ENCODE results near the gene LRRK1.
A peak's percentile ranks its signal among the peaks of the same experiment; 100 is the strongest.

LRRK1 gene

DNA sequence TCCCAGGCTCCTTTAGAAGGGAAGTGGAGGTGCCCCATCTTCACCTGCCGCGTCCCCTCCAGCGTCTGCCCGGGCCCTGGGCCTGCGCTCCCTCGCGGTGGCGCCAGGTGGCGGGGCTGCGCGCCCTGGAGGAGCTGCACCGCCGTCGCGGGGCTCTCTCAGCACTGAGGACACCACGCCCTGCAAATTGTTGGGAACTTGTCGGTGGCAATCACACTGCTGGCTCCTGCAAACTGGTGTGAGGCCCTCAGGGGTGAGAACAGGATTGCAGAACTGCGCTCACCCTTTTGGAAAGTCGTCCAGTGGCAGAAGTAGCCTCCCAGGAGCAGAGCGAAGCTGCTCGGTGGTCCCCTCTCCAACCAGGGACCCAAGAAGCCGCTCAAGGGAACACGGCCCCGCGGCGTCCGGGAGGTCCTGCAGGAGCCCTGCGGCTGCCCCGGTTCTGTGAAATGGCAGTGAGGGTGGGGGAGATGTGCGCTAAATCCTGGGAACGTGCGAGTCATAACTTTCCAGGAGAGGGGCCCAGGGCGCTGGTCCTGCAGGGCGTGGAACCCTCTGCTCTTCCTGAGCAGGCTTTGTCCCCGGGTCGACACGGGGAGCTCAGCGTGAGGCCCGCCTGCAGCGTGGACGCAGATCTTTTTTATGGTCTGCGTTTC, 995 bp upstream of the LRRK1 start:
- DNase-seq: peak; percentile 14

GRCh38 chr15:100919481-100920405, 586 bp downstream of the LRRK1 start:
- no peak for DNase-seq

- DNase-seq: no peak
Observed at GRCh38 chr15:100920516-100921135, 1.5 kb downstream of the LRRK1 start.

- no peak for DNase-seq
Observed at GRCh38 chr15:100922192-100923040, 3.3 kb downstream of the LRRK1 start.

DNA sequence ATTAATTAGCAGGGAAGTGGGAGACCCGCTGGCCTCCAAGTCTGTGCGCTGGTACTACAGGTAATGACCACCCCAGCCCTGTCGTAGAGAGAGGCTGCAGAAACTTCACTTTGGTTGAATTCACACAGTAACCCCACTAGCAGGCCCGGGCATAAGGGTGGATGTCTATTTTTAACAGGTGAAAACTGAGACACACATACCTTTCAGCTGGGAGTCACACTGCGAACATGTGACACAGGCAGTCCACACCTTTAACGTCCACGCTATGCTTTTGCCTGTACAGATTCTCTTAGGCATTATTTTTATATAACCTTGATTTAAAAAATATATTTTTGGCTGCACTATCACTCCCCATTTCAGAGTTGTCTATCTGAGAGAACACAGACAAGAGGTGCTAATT, 3.9 kb downstream of the LRRK1 start:
- no peak for DNase-seq

DNA sequence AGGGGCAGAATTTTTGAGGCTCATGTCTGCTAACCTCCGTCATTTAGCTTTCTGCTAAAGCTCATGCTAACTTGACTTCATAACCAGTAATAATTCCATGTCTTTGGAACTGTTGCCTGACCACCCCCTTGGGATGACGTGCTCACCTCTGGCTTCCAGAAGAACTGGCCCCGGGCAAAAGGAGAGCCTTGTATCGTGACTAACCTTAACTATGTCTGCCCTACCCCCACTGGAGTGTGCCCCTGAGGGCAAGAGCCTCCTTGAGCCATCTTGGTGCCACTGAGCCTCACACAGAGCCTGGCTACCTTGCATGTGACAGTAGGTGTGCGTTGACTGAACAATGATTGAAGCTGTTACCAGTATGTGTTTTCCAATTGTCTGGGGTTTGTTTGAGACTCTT, 4.7 kb downstream of the LRRK1 start:
- DNase-seq: no peak

DNA sequence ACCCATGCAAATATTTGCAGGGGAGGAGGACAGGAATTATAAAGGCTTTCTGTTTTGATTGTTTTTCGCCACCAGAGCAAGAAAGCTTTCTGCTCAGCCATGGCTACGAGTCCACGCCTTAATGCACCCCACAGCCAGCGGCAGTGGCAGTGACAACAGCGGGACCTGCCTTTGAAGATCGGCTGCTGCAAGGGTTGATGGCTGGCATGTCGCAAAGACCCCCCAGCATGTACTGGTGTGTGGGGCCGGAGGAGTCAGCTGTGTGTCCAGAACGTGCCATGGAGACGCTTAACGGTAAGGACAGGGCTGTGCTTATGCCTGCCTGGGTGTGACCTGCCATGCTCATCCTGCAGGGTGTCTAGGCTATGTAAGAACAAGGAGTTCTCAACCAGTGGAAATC, 5.3 kb downstream of the LRRK1 start:
- DNase-seq: no peak

DNA sequence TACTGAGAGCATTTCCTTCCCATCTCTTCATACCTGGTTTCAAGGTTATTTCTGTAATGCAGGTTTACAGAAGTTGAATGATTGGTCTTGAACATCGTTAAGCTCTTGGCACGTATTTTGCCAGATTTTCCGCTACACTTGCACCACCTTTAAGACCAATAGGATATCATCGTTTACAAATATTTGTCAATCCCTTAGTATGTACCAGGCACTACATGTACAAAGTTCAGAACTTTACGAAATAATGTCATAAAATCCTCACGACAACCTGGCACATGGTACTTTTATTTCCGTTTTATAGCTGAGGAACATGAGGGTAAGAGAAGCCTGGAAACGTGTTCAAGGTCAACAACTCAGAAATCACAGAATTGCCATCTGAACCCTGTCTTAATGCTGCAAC, 6.3 kb downstream of the LRRK1 start:
- DNase-seq: no peak

DNA sequence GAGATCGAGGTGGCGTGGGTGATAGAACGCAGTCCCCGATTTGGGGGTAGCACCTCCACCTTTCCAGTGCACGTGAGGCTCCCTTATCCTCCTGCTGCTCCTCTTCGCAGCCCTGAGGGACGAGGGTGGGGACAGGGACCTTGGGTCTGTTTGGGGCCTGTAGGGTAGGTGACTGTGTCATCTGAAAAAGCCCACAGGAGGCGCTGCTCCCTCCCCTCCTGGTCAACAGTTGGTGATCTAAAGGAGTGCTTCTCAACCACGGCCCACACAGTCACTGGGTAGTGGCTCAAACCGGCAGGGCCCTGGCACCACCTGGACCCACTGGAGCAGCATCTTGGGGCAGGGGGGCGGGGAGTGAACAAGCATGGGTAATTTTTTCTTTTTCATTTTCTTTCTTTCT, 7.1 kb downstream of the LRRK1 start:
- no peak for DNase-seq

DNA sequence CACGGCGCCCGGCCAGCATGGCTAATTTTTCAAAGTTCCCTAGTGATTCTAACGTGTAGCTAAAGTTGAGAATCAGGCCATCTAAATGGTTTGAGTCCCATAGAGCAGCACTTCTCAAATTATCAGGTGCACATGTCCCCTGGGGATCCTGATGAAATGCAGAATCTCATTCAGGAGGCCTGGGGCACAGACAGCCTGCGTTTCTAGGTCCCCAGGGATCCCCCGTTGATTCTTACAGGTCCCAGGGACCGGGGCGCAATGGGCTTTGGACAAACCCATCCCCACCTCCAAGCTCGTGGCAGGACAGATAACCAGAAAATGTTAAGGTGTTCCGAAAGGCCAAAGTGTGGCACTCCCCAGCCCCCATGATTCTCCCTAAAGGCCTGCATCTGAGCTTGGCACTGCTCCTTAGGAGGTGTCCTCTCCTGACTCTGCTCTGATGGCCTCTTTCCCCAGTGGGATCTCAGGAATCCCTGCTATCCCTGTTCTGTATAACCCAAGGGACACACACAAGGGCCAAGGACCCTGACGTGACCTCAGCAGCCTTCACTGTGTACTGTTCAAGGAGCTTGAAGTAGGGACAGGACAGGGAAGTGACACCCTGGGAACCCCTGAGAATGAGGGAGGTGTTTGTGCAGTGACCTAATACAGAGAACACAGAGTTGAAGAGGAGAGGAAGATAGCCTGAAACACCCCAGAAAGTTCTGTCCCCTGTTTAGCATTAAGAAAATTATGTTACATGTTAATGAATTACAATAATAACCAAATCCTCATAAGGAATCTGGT, 8.0 kb downstream of the LRRK1 start:
- DNase-seq: no peak

- DNase-seq: no peak
Observed at GRCh38 chr15:100928632-100929280, 9.6 kb downstream of the LRRK1 start.

- DNase-seq: no peak
Observed at GRCh38 chr15:100929641-100930042, 10.5 kb downstream of the LRRK1 start.

DNA sequence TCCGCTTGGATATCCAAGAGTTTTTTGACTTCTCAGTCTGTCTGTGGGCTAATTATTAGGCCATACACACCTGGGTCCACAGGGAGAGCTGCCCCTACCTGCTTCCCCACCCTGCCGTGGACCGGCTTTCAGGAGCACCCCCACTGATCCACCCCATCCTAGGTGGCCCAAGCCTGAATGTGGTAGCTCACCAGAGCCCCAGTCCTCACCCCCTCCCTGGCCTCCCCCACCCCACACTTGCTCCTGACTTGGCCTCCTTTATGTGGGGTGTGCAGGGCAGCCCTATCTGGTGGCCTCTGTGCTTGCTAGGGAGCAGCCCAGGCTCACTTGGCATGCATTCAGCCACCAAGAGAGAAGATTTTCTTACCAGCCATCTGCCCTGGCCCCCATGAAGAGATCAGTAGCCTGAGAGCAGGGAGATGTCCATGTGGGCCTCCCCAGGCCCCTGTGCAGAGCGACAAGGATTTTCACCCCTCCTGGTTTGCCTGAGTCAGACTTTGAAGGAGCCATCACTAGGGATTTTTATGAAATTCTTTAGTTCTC, 11.2 kb downstream of the LRRK1 start:
- DNase-seq: no peak

- no peak for DNase-seq
Observed at GRCh38 chr15:100931143-100931890, 12.2 kb downstream of the LRRK1 start.

DNA sequence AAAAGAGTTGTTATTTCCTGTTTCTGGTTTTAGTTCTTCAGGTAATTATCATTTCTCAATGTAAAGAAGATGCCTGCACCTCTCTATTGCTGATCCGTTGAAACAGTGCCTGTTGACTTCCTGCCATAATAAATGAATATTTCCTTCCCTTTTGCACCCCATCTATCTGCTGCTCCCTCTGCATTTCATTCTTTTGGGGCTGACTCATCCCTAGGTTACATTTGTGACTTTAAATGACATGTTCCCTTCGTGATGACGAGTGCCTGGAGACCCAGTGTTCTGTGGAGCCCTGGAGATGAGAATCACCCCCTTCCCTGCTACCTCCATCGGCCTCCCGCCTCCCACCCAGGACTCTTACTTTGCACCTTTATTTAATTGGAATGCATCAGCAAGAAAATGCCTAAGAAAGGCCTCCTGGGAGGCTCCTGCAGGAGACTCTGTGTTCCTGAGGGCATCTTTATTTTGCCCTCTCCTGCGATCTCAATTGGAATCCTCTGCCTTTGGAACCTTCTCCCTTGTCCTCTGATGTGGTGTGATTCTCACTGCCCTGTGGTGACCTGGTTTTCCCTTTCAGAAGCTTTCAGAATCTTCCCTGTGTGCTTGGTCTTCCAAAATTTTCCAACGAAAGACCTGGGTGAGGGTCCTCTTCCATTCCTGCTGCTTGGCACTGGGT, 13.7 kb downstream of the LRRK1 start:
- DNase-seq: no peak

DNA sequence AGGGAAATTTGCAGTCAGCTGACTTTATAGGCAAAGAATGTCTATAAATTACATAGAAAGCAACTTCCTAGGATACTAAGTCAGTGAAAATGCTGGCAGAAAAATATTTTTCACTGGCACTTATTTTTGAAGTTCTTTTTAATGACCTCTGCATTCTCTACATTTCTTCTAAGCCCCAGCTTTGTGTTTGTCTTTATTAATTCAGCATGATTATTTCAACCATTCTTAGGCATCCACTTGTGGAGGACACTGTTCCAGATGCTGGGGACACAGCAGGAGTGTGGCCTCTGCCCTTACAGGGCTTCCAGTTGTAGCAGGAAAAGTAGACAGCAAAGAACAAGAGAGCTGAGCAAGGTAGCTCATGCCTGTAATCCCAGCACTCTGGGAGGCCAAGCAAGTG, 15.0 kb downstream of the LRRK1 start:
- DNase-seq: no peak

- DNase-seq: no peak
Observed at GRCh38 chr15:100934726-100935125, 15.6 kb downstream of the LRRK1 start.

GRCh38 chr15:100937171-100937570, 18.0 kb downstream of the LRRK1 start:
- no peak for DNase-seq

DNA sequence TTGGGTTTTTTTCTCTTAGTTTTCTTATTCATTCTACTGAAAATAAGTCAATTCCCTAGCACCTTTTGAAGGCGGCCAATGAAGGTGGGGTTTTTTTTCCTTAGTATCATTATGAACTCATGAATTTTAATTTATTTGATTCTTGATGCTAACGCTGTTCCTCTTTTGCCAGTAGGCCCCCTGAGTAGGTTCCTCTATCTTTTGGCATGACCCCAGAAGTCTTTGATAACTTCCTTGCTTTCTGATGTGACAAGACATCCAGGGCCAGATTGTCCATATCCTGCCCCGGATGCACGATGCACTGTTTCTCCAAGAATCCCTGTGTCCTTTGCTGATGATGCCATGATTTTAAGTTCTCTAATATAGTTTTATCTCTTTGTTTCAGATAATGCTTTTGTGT, 20.6 kb downstream of the LRRK1 start:
- DNase-seq: no peak
